NCI-H1694 treated with DMSO at 0.1 percent for 48 hours (cell line): ENCODE measurements around the gene ZFYVE16.
A peak's percentile ranks its signal among the peaks of the same experiment; 100 is the strongest.
"Not testable (repeated sequence)": the region's sequence is repeated elsewhere in the genome, so short reads cannot be mapped to it uniquely, and the experiment has no call there.

Experiments used
- DNase-seq: peaks from one replicate; lab custom pipeline; 2025; lab: John Stamatoyannopoulos, UW

The ZFYVE16 gene

GRCh38 chr5:80487829-80488721 is 80.2 kb downstream of the ZFYVE16 start, which contains the start of gene FAM151B:
TSS of gene FAM151B (plus strand) at chr5:80488100. CDS start at chr5:80488124, 24 bp downstream.
- peak; percentile 94 for DNase-seq

DNA sequence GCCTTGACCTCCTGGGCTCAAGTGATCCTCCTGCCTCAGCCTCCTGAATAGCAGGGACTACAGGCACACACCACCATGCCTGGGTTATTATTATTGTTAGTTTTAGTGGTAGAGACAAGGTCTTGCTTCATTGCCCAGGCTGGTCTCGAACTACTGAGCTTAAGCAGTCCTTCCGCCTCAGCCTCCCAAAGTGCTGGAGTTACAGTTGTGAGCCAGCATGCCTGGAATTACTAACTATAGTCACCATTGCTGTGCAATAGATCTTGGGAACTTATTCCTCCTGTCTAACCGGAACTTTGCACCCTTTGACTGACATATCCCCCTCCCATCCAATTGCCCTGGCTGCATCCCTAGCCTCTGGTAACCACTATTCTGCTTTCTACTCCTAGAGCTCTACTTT is 83.4 kb downstream of the ZFYVE16 start:
- no peak for DNase-seq

DNA sequence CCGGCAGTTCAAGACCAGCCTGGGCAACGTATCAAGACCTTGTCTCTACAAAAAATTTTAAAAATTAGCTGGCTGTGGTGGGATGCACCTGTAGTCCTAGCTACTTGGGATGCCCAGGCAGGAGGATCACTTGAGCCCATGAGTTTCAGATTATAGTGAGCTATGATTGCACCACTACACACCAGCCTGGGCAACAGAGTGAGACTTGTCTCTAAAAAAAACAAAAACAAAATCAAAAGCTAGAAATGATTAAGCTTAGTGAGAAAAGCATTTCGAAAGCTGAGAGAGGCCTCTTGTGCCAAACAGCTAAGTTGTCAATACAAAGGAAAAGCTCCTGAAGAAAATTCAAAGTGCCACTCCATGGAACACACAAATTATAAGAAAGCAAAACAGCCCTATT is 84.9 kb downstream of the ZFYVE16 start:
- no peak for DNase-seq

DNA sequence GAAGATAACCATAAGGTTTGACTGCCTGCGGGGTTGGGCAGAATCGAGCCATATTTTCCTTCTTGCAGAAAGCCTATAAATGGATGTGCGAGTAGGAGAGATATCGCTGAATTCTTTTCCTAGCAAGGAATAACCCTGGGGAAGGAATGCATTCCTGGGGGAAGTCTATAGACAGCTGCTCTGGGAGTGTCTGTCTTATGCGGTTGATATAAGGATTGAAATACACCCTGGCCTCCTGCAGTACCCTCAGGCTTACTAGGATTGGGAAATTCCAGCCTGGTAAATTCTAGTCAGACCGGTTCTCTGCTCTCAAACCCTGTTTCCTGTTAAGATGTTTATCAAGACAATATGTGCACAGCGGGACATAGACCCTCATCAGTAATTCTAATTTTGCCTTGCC is 85.6 kb downstream of the ZFYVE16 start:
- not testable (repeated sequence) for DNase-seq

DNA sequence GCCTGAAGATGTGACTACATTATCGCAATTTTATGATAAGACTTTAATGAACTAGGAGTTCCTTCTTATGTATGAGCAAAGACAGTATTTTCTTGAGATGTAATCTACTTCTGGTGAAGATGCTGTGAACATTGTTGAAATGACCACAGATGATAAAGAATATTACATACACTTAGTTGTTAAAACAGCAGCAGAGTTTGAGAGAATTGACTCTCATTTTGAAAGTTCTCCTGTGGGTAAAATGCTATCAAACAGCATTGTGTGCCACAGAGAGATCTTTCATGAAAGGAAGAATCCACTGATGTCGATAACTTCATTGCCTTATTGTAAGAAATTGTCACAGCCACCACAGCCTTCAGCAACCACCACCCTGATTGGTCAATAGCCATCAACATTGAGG is 88.0 kb downstream of the ZFYVE16 start:
- DNase-seq = no peak

GRCh38 chr5:80502800-80503199 is 94.9 kb downstream of the ZFYVE16 start:
- DNase-seq = no peak

DNA sequence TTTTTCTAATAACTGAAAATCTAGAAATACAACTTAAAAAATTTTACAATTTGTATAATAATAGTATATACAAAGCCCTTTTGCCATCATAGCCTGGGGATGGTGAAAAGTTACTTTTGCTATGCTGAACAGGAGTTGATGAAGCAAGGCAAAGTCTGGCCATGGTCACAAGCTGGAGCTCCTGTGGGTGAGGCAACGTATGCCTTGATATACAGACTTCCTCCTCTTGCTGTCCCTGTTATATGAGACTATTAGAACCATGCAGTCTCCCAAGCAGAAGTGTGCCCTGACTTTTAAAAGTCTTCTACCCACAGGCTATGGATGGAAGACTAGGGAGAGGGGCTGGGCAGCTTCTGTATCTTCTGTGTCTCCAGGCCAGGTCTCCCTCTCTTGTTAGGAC is 95.8 kb downstream of the ZFYVE16 start:
- DNase-seq = no peak

DNA sequence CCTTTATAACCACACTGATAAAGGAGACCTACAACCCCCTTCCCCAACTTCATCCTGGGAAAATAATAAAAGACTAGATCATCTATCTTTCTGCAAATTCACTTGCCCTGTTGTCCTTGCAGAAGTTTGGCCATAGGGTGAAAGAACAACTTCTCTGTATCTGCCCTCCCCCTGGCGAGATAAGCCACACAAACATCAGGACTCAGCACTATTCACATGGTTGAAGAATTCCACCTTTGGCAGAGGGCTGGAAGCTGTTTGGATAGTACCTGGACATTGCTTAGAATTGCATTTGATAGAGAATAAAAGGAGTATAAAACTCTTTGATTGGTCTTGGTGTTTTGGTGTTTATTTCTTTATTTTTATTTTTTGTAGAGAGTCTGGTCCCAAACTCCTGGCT is 97.0 kb downstream of the ZFYVE16 start:
- DNase-seq = no peak

DNA sequence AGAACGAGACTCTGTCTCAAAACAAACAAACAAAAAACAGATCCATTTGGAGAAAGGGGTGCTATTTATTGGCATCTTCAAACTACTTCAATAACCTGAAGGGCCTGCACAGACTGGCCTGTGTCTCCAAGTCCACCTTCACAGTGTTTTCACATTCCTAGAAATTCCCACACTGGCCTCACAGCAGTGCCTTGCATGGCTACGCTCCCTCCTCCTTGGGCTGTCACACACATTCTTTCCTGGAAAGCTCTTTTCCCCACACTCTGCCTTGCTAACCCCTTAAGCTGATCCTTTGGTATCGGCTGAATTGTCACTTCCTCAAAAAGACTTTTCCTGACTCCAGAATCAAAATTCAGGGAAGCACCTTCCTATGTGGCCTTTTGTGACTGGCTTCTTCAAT is 99.8 kb downstream of the ZFYVE16 start:
- DNase-seq = no peak

DNA sequence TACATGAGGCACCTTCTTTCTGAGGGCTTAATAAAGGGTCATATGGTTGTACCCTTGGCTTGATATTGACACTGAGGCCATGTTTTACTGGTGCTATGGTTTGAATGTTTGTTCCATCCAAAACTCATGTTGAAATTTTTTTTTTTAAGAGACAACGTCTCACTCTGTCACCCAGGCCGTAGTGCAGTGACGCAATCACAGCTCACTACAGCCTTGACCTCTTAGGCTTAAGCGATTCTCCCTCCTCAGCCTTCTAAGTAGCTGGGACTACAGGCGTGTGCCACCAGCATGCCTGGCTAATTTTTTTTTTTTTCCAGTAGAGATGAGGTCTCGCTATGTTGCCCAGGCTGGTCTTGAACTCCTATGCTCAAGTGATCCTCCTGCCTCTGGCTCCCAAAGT is 101.0 kb downstream of the ZFYVE16 start:
- DNase-seq = no peak

DNA sequence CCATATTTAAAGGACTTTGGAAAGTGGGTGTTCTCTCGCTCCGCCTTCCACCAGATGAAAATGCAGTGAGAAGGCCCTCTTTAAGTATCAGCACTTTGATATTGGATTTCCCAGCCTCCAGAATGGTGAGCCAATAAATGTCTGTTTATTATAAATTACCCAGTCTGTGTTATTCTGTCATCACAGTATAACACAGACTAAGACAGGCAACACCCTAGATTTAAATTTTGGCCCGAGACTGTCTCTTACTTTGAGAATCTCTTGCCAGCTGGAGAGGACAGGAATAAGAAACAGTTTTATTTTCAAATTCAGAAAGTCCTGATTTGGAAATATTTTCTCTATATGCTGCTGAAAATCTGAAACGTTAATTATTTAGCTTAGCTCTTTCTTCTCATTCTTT is 101.5 kb downstream of the ZFYVE16 start:
- DNase-seq = no peak

DNA sequence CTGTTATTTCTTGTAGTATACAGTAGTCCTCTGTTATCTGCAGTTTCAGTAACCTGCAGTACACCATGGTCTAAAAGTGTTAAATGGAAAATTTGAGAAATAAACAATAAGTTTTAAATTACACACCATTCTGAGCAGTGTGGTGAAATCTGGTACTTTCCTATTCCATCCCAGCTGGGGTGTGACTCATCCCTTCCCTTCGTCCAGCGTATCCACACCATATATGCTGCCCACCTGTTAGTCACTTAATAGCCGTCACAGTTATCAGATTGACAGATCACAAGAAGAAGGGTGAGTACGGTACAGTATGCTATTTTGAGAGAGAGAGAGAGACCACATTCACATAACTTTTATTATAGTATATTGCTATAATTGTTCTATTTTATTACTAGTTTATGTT is 109.0 kb downstream of the ZFYVE16 start:
- DNase-seq = no peak
